NCI-H774 (cell line): ENCODE data around the gene KCNIP4.

Experiments used
- DNase-seq: peaks from one replicate; lab custom pipeline; 2025; lab: John Stamatoyannopoulos, UW

Gene KCNIP4

GRCh38 chr4:21763855-21764254 lies 184.7 kb downstream of the KCNIP4 start:
- no peak for DNase-seq

- no peak for DNase-seq
Observed at GRCh38 chr4:21757248-21757647, 191.3 kb downstream of the KCNIP4 start.

GRCh38 chr4:21753084-21753760 lies 195.3 kb downstream of the KCNIP4 start:
- no peak for DNase-seq

DNA sequence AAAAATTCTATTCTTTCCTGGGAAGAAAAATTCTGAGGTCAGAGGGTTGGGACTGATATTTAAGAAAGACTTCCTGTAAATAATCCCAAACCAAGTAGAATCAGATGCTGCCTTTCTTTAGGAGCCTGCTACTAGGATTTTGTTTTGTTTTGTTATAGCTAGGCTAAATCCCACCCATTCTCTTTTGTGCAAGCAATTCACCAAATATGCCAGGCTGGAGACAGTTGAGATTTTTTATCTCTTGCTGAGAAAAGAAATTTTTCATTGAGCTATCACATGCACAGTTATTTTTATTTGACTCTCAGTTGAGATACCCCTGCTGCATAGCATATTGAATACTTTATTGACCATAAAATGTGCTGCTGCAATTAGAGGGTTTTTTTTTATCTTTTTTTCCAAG lies 196.0 kb downstream of the KCNIP4 start:
- no peak for DNase-seq

GRCh38 chr4:21749924-21750323 lies 198.6 kb downstream of the KCNIP4 start:
- DNase-seq = no peak

DNA sequence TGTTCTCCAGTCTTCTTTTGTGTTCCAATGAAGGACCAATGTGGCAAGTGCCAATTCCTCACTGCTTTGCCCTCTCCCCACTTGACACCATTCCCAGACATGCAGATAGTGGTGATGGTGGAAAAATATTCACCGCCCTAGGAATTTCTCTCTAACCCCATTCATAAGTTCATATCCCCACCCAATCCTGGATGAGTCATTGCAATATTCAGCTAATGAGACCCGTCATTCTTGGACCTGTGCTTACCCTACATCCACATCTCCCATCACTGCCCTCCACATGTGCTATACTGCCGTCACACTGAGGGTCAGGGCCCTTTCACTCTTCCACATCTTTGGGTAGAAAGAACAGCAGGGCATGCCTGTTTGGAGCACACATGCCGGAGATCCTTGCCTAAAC lies 199.2 kb downstream of the KCNIP4 start:
- DNase-seq = no peak

GRCh38 chr4:21744046-21744445 lies 204.5 kb downstream of the KCNIP4 start:
- DNase-seq = no peak

- DNase-seq = no peak
Observed at GRCh38 chr4:21742326-21742725, 206.2 kb downstream of the KCNIP4 start.

- DNase-seq = no peak
Observed at GRCh38 chr4:21738821-21739220, 209.8 kb downstream of the KCNIP4 start.

DNA sequence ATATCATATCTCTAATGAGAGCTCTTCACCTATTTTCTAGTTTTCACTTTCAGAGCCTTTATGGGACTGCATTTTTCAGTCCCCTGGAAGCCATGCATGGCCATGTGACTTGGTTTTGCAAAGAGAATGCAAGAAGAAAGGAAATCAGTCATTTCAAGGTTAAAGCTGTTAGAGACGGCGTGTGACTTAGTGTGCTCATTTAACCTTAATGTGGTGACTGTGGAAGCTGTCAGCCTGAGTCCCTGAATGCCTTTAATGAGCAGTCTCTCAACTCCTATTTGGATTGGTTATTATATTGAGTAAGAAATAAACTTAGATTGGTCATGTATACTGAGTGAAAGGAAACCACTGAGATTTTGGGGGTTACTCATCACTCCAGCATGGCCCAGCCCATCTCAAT lies 212.7 kb downstream of the KCNIP4 start:
- no peak for DNase-seq

DNA sequence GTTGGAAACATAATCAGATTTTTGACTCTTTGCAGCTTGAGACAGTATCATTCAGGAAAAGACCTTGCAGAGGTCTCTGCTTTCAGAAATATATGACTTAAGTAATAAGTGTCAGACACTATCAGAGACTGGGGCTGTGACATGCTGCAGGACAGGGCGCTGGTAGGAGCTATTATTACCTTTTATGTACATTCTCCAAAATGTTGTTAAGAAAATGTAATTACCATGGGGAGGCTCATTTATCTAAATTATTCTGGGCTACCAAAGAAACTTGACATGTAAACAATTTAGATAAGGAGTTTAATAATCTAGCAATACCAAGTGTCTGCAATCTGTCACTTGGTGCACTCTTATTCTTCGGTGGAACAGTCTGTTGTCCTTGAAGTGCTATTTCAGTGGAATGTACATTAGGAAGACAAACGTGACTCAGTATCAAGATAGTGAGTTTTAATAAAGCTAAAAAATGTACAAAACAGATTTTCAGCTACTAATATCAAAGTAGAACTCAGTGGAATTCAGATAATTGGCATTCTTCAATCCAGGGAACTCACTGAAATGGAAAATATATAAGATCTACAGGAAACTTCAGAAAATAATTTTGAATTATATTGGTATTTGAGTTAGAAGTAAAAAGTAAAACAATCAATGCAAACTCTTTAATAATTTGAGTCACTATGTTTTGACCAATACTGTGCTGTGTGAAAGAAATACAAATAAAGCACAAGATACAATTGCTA lies 214.5 kb downstream of the KCNIP4 start:
- DNase-seq = no peak

- no peak for DNase-seq
Observed at GRCh38 chr4:21728304-21728703, 220.3 kb downstream of the KCNIP4 start.

- no peak for DNase-seq
Observed at GRCh38 chr4:21726255-21726815, 222.2 kb downstream of the KCNIP4 start.

- DNase-seq = no peak
Observed at GRCh38 chr4:21722157-21722839, 226.3 kb downstream of the KCNIP4 start.

- no peak for DNase-seq
Observed at GRCh38 chr4:21716531-21716930, 232.0 kb downstream of the KCNIP4 start.

DNA sequence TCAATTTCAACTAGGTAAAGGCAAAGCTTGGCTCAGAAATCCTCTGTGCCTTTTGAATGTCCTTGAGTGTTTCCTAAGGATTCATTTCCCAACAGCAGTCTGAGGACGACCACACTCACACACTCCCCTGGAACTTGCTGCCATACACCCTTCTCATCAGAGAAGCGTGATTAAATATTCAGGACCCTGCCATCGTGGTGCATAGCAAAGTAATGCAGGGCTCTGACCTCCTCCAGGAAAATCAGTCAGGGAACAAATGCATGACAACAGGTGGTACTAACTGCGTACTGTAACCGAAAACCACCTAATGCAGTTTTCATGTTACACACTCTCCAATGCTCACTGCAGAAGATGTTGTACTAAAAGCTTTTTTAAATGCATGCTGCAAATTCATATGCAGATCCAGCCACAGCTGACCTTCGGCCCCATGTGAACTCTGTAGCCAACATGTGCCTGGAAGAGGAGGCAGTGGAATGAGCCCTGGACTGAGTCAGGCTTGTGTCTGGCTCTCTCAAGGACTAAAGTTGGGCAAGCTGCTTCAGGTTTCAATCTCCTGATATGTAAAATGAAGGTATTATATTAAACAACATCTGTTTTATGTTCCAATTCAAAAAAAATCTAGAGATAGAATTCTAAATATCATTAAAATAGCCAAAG lies 238.3 kb downstream of the KCNIP4 start:
- DNase-seq = no peak

- no peak for DNase-seq
Observed at GRCh38 chr4:21709761-21710160, 238.8 kb downstream of the KCNIP4 start.

GRCh38 chr4:21709031-21709430 lies 239.5 kb downstream of the KCNIP4 start:
- no peak for DNase-seq

DNA sequence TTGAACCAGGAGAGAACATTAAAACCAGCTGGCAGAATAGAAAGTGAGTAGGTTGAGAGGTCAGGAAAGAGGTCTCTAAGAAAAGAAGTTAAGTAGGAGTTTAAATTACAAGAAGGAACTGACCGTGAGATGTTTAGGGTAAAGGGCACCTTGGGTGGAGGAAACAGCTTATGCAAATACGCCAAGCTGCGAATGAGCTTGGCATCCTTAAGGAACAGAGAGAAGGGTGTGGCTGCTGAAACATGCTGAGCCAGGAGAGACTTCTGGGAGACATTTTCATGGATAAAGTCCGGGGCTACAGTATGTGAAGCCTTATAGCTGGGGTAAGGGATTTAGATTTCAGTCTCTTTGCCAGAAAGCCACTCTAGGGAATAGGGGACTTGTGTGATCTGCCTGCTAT lies 249.1 kb downstream of the KCNIP4 start:
- no peak for DNase-seq

GRCh38 chr4:21697583-21697982 lies 251.0 kb downstream of the KCNIP4 start:
- DNase-seq = peak; percentile 26

GRCh38 chr4:21695141-21695540 lies 253.4 kb downstream of the KCNIP4 start:
- no peak for DNase-seq

GRCh38 chr4:21692241-21692640 lies 256.3 kb downstream of the KCNIP4 start:
- DNase-seq = no peak
